NCI-H1930 (cell line): ENCODE data around the gene GID4.

Source experiments
- DNase-seq, 2 experiments: peaks; one replicate each; lab custom pipeline; 2025; lab: John Stamatoyannopoulos, UW

Gene GID4

GRCh38 chr17:18017958-18018357, 21.2 kb upstream of the GID4 start:
- no peak for DNase-seq

- DNase-seq, result no peak
Observed at GRCh38 chr17:18018411-18018921, 20.7 kb upstream of the GID4 start.

GRCh38 chr17:18019838-18020154, 19.4 kb upstream of the GID4 start:
- DNase-seq, result no peak

GRCh38 chr17:18020971-18021370, 18.2 kb upstream of the GID4 start:
- DNase-seq, result no peak

- DNase-seq, result no peak
Observed at GRCh38 chr17:18021372-18021771, 17.8 kb upstream of the GID4 start.

GRCh38 chr17:18025241-18025944, 13.8 kb upstream of the GID4 start:
- no peak for DNase-seq

- no peak for DNase-seq
Observed at GRCh38 chr17:18025945-18026776, 13.0 kb upstream of the GID4 start.

GRCh38 chr17:18027280-18027679, 11.9 kb upstream of the GID4 start:
- DNase-seq, result no peak

- DNase-seq, result no peak
Observed at GRCh38 chr17:18028114-18028951, 10.9 kb upstream of the GID4 start.

GRCh38 chr17:18028952-18029540, 10.2 kb upstream of the GID4 start:
- no peak for DNase-seq

- no peak for DNase-seq
Observed at GRCh38 chr17:18031955-18032354, 7.3 kb upstream of the GID4 start.

GRCh38 chr17:18033442-18034099, 5.6 kb upstream of the GID4 start:
- DNase-seq, result peak; percentile 65 to 74

- DNase-seq, result no peak
Observed at GRCh38 chr17:18035704-18036103, 3.5 kb upstream of the GID4 start.

- DNase-seq, result no peak
Observed at GRCh38 chr17:18037486-18037885, 1.7 kb upstream of the GID4 start.

GRCh38 chr17:18038149-18038850, 908 bp upstream of the GID4 start:
- no peak for DNase-seq

GRCh38 chr17:18039535-18040260, 490 bp downstream of the GID4 start:
- DNase-seq, result no peak

GRCh38 chr17:18040261-18040858, 1.2 kb downstream of the GID4 start:
- DNase-seq, result no peak

GRCh38 chr17:18041776-18042175, 2.6 kb downstream of the GID4 start:
- DNase-seq, result no peak

- no peak for DNase-seq
Observed at GRCh38 chr17:18042983-18043382, 3.8 kb downstream of the GID4 start.

- DNase-seq, result no peak
Observed at GRCh38 chr17:18043491-18043890, 4.3 kb downstream of the GID4 start.
